CD4-positive, alpha-beta memory T cell (primary cell): ENCODE data around the gene SYCP3. TPM values are rescaled to one million over a fixed set of nuclear protein-coding genes. Genes with fewer than 3 reads are reported as not detected.
A peak's percentile ranks its signal among the peaks of the same experiment; 100 is the strongest.

Experiments used
- CTCF ChIA-PET: fragments of 350-600 bp; sonication (Branson Sonifier 250); formaldehyde crosslinking; loops from one replicate; lab custom pipeline; 2021; ENCODE audit warnings: inconsistent platforms; ENCODE audit not compliant: partially characterized antibody; lab: Charles Lee
- POLR2A ChIA-PET: fragments of 350-600 bp; sonication (Branson Sonifier 250); formaldehyde crosslinking; loops from one replicate; lab custom pipeline; 2021; ENCODE audit not compliant: partially characterized antibody; lab: Charles Lee
- DNase-seq, 5 donors: peaks; one replicate each; pipeline versions ENCODE4 v3.0.0 to v3.0.0-alpha.2; 2020 to 2022; ENCODE audit warnings: mixed read lengths in 1 of 5
- H3K27ac ChIP-seq: one replicate; pipeline ENCODE4 v1.7.0; 2013; ENCODE audit warnings: low read depth, low read length
- H3K27me3 ChIP-seq: 2 replicates; pipeline ENCODE4 v1.7.0; 2013; ENCODE audit warnings: mild to moderate bottlenecking, low read length, moderate library complexity; ENCODE audit not compliant: insufficient read depth
- H3K36me3 ChIP-seq: 2 replicates; pipeline ENCODE4 v1.7.0; 2013; ENCODE audit warnings: mild to moderate bottlenecking, low read length, moderate library complexity; ENCODE audit not compliant: insufficient read depth
- H3K4me1 ChIP-seq: 2 replicates; pipeline ENCODE4 v1.7.0; 2013; ENCODE audit warnings: mild to moderate bottlenecking, low read length, moderate library complexity; ENCODE audit not compliant: insufficient read depth
- H3K4me3 ChIP-seq, 2 donors: one replicate each; pipeline ENCODE4 v1.7.0; 2013; ENCODE audit warnings: low read length in 2 of 2, mild to moderate bottlenecking in 1 of 2
- H3K9me3 ChIP-seq, 2 donors: one replicate each; pipeline ENCODE4 v1.7.0; 2013; ENCODE audit warnings: low read length in 2 of 2, control low read depth in 1 of 2; ENCODE audit not compliant: control insufficient read depth in 1 of 2
- H3K27ac Mint-ChIP-seq, 7 donors: one replicate each; pipeline ENCODE4 v1.8.0; 2020 to 2021; ENCODE audit warnings: mixed read lengths in 7 of 7, mild to moderate bottlenecking in 6 of 7, inconsistent platforms in 3 of 7, moderate library complexity in 3 of 7
- H3K27me3 Mint-ChIP-seq, 2 donors: one replicate each; pipeline ENCODE4 v1.8.0; 2020 to 2021; ENCODE audit warnings: mixed read lengths in 2 of 2
- H3K36me3 Mint-ChIP-seq, 2 donors: one replicate each; pipeline ENCODE4 v1.8.0; 2020 to 2021; ENCODE audit warnings: mixed read lengths in 2 of 2, inconsistent platforms in 1 of 2, mild to moderate bottlenecking in 1 of 2
- H3K4me1 Mint-ChIP-seq, 4 donors: one replicate each; pipeline ENCODE4 v1.8.0; 2020 to 2021; ENCODE audit warnings: mixed read lengths in 4 of 4, mild to moderate bottlenecking in 1 of 4
- H3K4me3 Mint-ChIP-seq, 8 donors: one replicate each; pipeline ENCODE4 v1.8.0; 2020 to 2021; ENCODE audit warnings: mixed read lengths in 8 of 8, mild to moderate bottlenecking in 7 of 8, moderate library complexity in 6 of 8, inconsistent platforms in 3 of 8
- H3K9me3 Mint-ChIP-seq, 8 donors: one replicate each; pipeline ENCODE4 v1.8.0; 2020 to 2021; ENCODE audit warnings: mixed read lengths in 8 of 8, mild to moderate bottlenecking in 5 of 8, inconsistent platforms in 3 of 8, moderate library complexity in 1 of 8
- intact Hi-C: fragments of 100-400 bp; cut with micrococcal nuclease; formaldehyde crosslinking; loops from one replicate; pipeline ENCODE4 v1.15.1; 2023
- polyA plus RNA-seq, 2 donors: library from polyadenylated mRNA; unstranded; fragments of 300-500 nt; fragmentation: Illumina TruSeq; gene quantifications; one replicate each; pipeline ENCODE4 v1.2.3, GENCODE V29; 2021
- total RNA-seq, 2 experiments: library from RNA; stranded (reverse); gene quantifications; one replicate each; pipeline ENCODE4 v1.2.3, GENCODE V29; 2021

The SYCP3 gene
- total and polyA plus RNA-seq, 4 experiments from 2014 or later, result 0.15 to 0.28 (median 0.23) TPM; not detected in 1

- H3K27ac Mint-ChIP-seq, result no peak overlapping the region
- DNase-seq, result no peak
- H3K27me3 Mint-ChIP-seq, result no peaks in the 10 kb centered on the region
- intact Hi-C loops, result no loop called here
- Histone ChIP-seq H3K9me3 (no peaks in the 10 kb centered on the region), H3K36me3 (no peaks in the 10 kb centered on the region), H3K4me3 (no peak overlapping the region), H3K4me1 (no peaks in the 10 kb centered on the region), H3K27me3 (no peaks in the 10 kb centered on the region), H3K27ac (no peak overlapping the region)
- peaks cover 3 to 9% of the 10 kb centered on the region in 2 donors for H3K36me3 Mint-ChIP-seq
- no peak overlapping the region for H3K4me3 Mint-ChIP-seq
- peaks cover 0 to 7% (median 0%) of the 10 kb centered on the region in 4 donors for H3K4me1 Mint-ChIP-seq
- no peaks in the 10 kb centered on the region for H3K9me3 Mint-ChIP-seq
- CTCF ChIA-PET, result interaction anchor here (1.7 kb wide), 1 partner anchor 51 kb away, joined by 4 read pairs; no protein-coding TSS in a partner anchor
- POLR2A ChIA-PET, result no interaction called here
These were observed 16.9 kb downstream of the SYCP3 start for GRCh38 chr12:101722392-101722791.

GRCh38 chr12:101720118-101720517 is 19.1 kb downstream of the SYCP3 start:
- Mint-ChIP-seq H3K27me3 (no peaks in the 10 kb centered on the region), H3K9me3 (no peaks in the 10 kb centered on the region), H3K4me3 (no peak overlapping the region), H3K36me3 (peaks cover 3% of the 10 kb centered on the region in 2 donors), H3K27ac (no peak overlapping the region), H3K4me1 (peaks cover 0 to 3% (median 0%) of the 10 kb centered on the region in 4 donors)
- Histone ChIP-seq H3K36me3 (no peaks in the 10 kb centered on the region), H3K4me3 (no peak overlapping the region), H3K27ac (no peak overlapping the region), H3K27me3 (no peaks in the 10 kb centered on the region), H3K9me3 (no peaks in the 10 kb centered on the region), H3K4me1 (no peaks in the 10 kb centered on the region)
- ChIA-PET CTCF (interaction anchor here (1.6 kb wide), 1 partner anchor 40 kb away, joined by 3 read pairs; no protein-coding TSS in a partner anchor), POLR2A (no interaction called here)
- intact Hi-C loops, result no loop called here
- DNase-seq, result no peak

- CTCF ChIA-PET, result interaction anchor here (1.6 kb wide), 1 partner anchor 40 kb away, joined by 3 read pairs; no protein-coding TSS in a partner anchor
- Mint-ChIP-seq H3K4me1 (peaks cover 0 to 3% (median 0%) of the 10 kb centered on the region in 4 donors), H3K36me3 (peaks cover 3% of the 10 kb centered on the region in 2 donors), H3K27ac (no peak overlapping the region), H3K4me3 (no peak overlapping the region), H3K9me3 (no peaks in the 10 kb centered on the region), H3K27me3 (no peaks in the 10 kb centered on the region)
- Histone ChIP-seq H3K27me3 (no peaks in the 10 kb centered on the region), H3K27ac (no peak overlapping the region), H3K36me3 (no peaks in the 10 kb centered on the region), H3K4me3 (no peak overlapping the region), H3K4me1 (no peaks in the 10 kb centered on the region), H3K9me3 (no peaks in the 10 kb centered on the region)
- DNase-seq, result no peak
- POLR2A ChIA-PET, result no interaction called here
- intact Hi-C loops, result no loop called here
These were observed 19.7 kb downstream of the SYCP3 start for GRCh38 chr12:101719566-101719965.

GRCh38 chr12:101714877-101715444 is 24.3 kb downstream of the SYCP3 start:
- H3K27ac Mint-ChIP-seq, result no peak overlapping the region
- H3K9me3 Mint-ChIP-seq, result no peaks in the 10 kb centered on the region
- no peak for DNase-seq
- H3K4me1 Mint-ChIP-seq, result peaks cover 0 to 9% (median 4%) of the 10 kb centered on the region in 4 donors
- H3K4me3 Mint-ChIP-seq, result no peak overlapping the region
- H3K36me3 Mint-ChIP-seq, result no peaks in the 10 kb centered on the region
- Histone ChIP-seq H3K27me3 (no peaks in the 10 kb centered on the region), H3K4me1 (peaks cover 5% of the 10 kb centered on the region), H3K36me3 (no peaks in the 10 kb centered on the region), H3K27ac (no peak overlapping the region), H3K9me3 (no peaks in the 10 kb centered on the region), H3K4me3 (no peak overlapping the region)
- H3K27me3 Mint-ChIP-seq, result no peaks in the 10 kb centered on the region
- CTCF ChIA-PET, result no interaction called here
- intact Hi-C loops, result loop anchor here (5.0 kb wide), 1 partner anchor 43 kb away; no protein-coding TSS in a partner anchor
- POLR2A ChIA-PET, result no interaction called here

GRCh38 chr12:101713930-101714329 is 25.3 kb downstream of the SYCP3 start:
- Histone ChIP-seq H3K9me3 (no peaks in the 10 kb centered on the region), H3K4me3 (no peak overlapping the region), H3K27me3 (no peaks in the 10 kb centered on the region), H3K4me1 (peaks cover 14% of the 10 kb centered on the region), H3K36me3 (no peaks in the 10 kb centered on the region), H3K27ac (no peak overlapping the region)
- POLR2A ChIA-PET, result no interaction called here
- intact Hi-C loops, result loop anchor here (5.0 kb wide), 1 partner anchor 42 kb away; no protein-coding TSS in a partner anchor
- peaks cover 6 to 14% (median 11%) of the 10 kb centered on the region in 4 donors for H3K4me1 Mint-ChIP-seq
- no peaks in the 10 kb centered on the region for H3K36me3 Mint-ChIP-seq
- no peak overlapping the region for H3K4me3 Mint-ChIP-seq
- H3K27ac Mint-ChIP-seq, result no peak overlapping the region
- CTCF ChIA-PET, result no interaction called here
- H3K9me3 Mint-ChIP-seq, result no peaks in the 10 kb centered on the region
- no peaks in the 10 kb centered on the region for H3K27me3 Mint-ChIP-seq
- no peak for DNase-seq

GRCh38 chr12:101713059-101713682 is 26.1 kb downstream of the SYCP3 start:
- DNase-seq, result no peak
- Histone ChIP-seq H3K4me3 (no peak overlapping the region), H3K27me3 (no peaks in the 10 kb centered on the region), H3K27ac (no peak overlapping the region), H3K4me1 (peaks cover 14% of the 10 kb centered on the region), H3K9me3 (no peaks in the 10 kb centered on the region), H3K36me3 (no peaks in the 10 kb centered on the region)
- intact Hi-C loops, result loop anchor here (5.0 kb wide), 1 partner anchor 41 kb away; no protein-coding TSS in a partner anchor
- Mint-ChIP-seq H3K9me3 (no peaks in the 10 kb centered on the region), H3K36me3 (no peaks in the 10 kb centered on the region), H3K27me3 (no peaks in the 10 kb centered on the region), H3K4me3 (no peak overlapping the region), H3K4me1 (peaks cover 6 to 14% (median 11%) of the 10 kb centered on the region in 4 donors), H3K27ac (peak overlapping the region in 2 of 7 donors; percentile 1 to 14)
- ChIA-PET CTCF (no interaction called here), POLR2A (no interaction called here)

GRCh38 chr12:101710288-101710687 is 29.0 kb downstream of the SYCP3 start:
- H3K36me3 Mint-ChIP-seq, result no peaks in the 10 kb centered on the region
- H3K27ac Mint-ChIP-seq, result peak overlapping the region in 1 of 7 donors; percentile 19
- H3K4me1 Mint-ChIP-seq, result peaks cover 11 to 25% (median 20%) of the 10 kb centered on the region in 4 donors
- POLR2A ChIA-PET, result no interaction called here
- H3K9me3 Mint-ChIP-seq, result no peaks in the 10 kb centered on the region
- H3K4me3 ChIP-seq, result no peak overlapping the region
- H3K27me3 ChIP-seq, result no peaks in the 10 kb centered on the region
- peaks cover 14% of the 10 kb centered on the region for H3K4me1 ChIP-seq
- H3K36me3 ChIP-seq, result no peaks in the 10 kb centered on the region
- intact Hi-C loops, result loop anchor here (5.0 kb wide), 1 partner anchor 38 kb away; no protein-coding TSS in a partner anchor
- H3K4me3 Mint-ChIP-seq, result peak overlapping the region in 1 of 8 donors; percentile 44
- no peaks in the 10 kb centered on the region for H3K27me3 Mint-ChIP-seq
- no peak overlapping the region for H3K27ac ChIP-seq
- CTCF ChIA-PET, result no interaction called here
- H3K9me3 ChIP-seq, result no peaks in the 10 kb centered on the region
- no peak for DNase-seq
